ENCODE results near the gene PRSS8. TPM values are rescaled to one million over a fixed set of nuclear protein-coding genes. Genes with fewer than 3 reads are reported as not detected.
A peak's percentile ranks its signal among the peaks of the same experiment; 100 is the strongest.

PRSS8 gene
- total and polyA plus RNA-seq, 2 donors from 2014 or later, result 64.6 to 187 TPM

GRCh38 chr16:31099860-31100638, 35.5 kb downstream of the PRSS8 start:
- Histone ChIP-seq H3K4me3 (ENCODE audit: low read length in 3 of 3) (no peak overlapping the region), H3K9me3 (ENCODE audit: control insufficient read depth in 2 of 3, insufficient read depth in 1 of 3, low read length in 3 of 3) (no peaks in the 10 kb centered on the region), H3K27ac (ENCODE audit: low read depth in 2 of 2, low read length in 2 of 2) (no peak overlapping the region), H3K4me1 (ENCODE audit: control insufficient read depth in 2 of 3, insufficient read depth in 2 of 3, low read depth in 1 of 3, low read length in 3 of 3) (peaks cover 0 to 4% (median 0%) of the 10 kb centered on the region in 3 donors), H3K36me3 (ENCODE audit: control insufficient read depth in 2 of 3, insufficient read depth in 3 of 3, low read length in 3 of 3) (no peaks in the 10 kb centered on the region), H3K27me3 (ENCODE audit: control insufficient read depth, insufficient read depth, low read length) (no peaks in the 10 kb centered on the region), H3K9ac (ENCODE audit: low read length in 3 of 3) (no peak overlapping the region)
- FAIRE-seq, result no peak
- DNase-seq, result no peak
- intact Hi-C loops (cut with DNase I), result no loop called here
- TF ChIP-seq CTCF (IDR thresholded peaks at IDR 0.05; ENCODE audit: borderline replicate concordance, extremely low read depth, insufficient read depth), result no peak

GRCh38 chr16:31094424-31095120, 41.0 kb downstream of the PRSS8 start, which contains the start of gene VKORC1:
VKORC1 (minus strand) TSS chr16:31094797; CDS start chr16:31094729, 68 bp downstream.
- Histone ChIP-seq H3K27me3 (ENCODE audit: control insufficient read depth, insufficient read depth, low read length) (no peaks in the 10 kb centered on the region), H3K4me3 (ENCODE audit: low read length in 3 of 3) (peak within 1 kb of the TSS; percentile 59 to 93 (median 82)), H3K9me3 (ENCODE audit: control insufficient read depth in 2 of 3, insufficient read depth in 1 of 3, low read length in 3 of 3) (no peaks in the 10 kb centered on the region), H3K27ac (ENCODE audit: low read depth in 2 of 2, low read length in 2 of 2) (peak within 1 kb of the TSS; percentile 82 to 90), H3K36me3 (ENCODE audit: control insufficient read depth in 2 of 3, insufficient read depth in 3 of 3, low read length in 3 of 3) (peaks cover 0 to 11% (median 4%) of the 10 kb centered on the region in 3 donors), H3K4me1 (ENCODE audit: control insufficient read depth in 2 of 3, insufficient read depth in 2 of 3, low read depth in 1 of 3, low read length in 3 of 3) (peaks cover 0 to 10% (median 0%) of the 10 kb centered on the region in 3 donors), H3K9ac (ENCODE audit: low read length in 3 of 3) (peak within 1 kb of the TSS; percentile 58 to 75 (median 63))
- intact Hi-C loops (cut with DNase I), result no loop called here
- TF ChIP-seq CTCF (IDR thresholded peaks at IDR 0.05; ENCODE audit: borderline replicate concordance, extremely low read depth, insufficient read depth), result no peak
- FAIRE-seq (peak; percentile 13), DNase-seq (peak; percentile 95 to 98 (median 96))

GRCh38 chr16:31094088-31094423, 41.5 kb downstream of the PRSS8 start:
- DNase-seq, result peak in 3 of 5 donors; percentile 34 to 70 (median 46)
- Histone ChIP-seq H3K27me3 (ENCODE audit: control insufficient read depth, insufficient read depth, low read length) (no peaks in the 10 kb centered on the region), H3K27ac (ENCODE audit: low read depth in 2 of 2, low read length in 2 of 2) (peak overlapping the region; percentile 82 to 90), H3K9me3 (ENCODE audit: control insufficient read depth in 2 of 3, insufficient read depth in 1 of 3, low read length in 3 of 3) (no peaks in the 10 kb centered on the region), H3K9ac (ENCODE audit: low read length in 3 of 3) (peak overlapping the region; percentile 58 to 75 (median 63)), H3K4me1 (ENCODE audit: control insufficient read depth in 2 of 3, insufficient read depth in 2 of 3, low read depth in 1 of 3, low read length in 3 of 3) (peaks cover 0 to 10% (median 0%) of the 10 kb centered on the region in 3 donors), H3K36me3 (ENCODE audit: control insufficient read depth in 2 of 3, insufficient read depth in 3 of 3, low read length in 3 of 3) (peaks cover 0 to 11% (median 4%) of the 10 kb centered on the region in 3 donors), H3K4me3 (ENCODE audit: low read length in 3 of 3) (peak overlapping the region; percentile 59 to 93 (median 82))
- no peak for TF ChIP-seq CTCF (IDR thresholded peaks at IDR 0.05; ENCODE audit: borderline replicate concordance, extremely low read depth, insufficient read depth)
- intact Hi-C loops (cut with DNase I), result no loop called here
- FAIRE-seq, result no peak

All from kidney (tissue), 14 donors.